ENCODE measurements around the gene NKIRAS2. TPM values are rescaled to one million over a fixed set of nuclear protein-coding genes. Genes with fewer than 3 reads are reported as not detected.

Gene NKIRAS2
- total and polyA plus RNA-seq, 2 of the 13 experiments (the other 11 are each of a cell fraction or from before 2014, with no cell fraction given) = 27.9 to 42.0 TPM

- no peak; the same call in 1 of the 2 replicates for TF ChIP-seq MYNN (CRISPR knock-in tag; IDR thresholded peaks at IDR 0.05; ENCODE audit: low read depth)
- TF ChIP-seq CHD2 (IDR thresholded peaks at IDR 0.05; ENCODE audit: low read depth, low read length) = no peak
- TF ChIP-seq ZNF280D (CRISPR knock-in tag; IDR thresholded peaks at IDR 0.05) = no peak
- peak; percentile 37; the same call in 1 of the 2 replicates for TF ChIP-seq ETV5 (CRISPR knock-in tag; IDR thresholded peaks at IDR 0.05; ENCODE audit: borderline replicate concordance)
- no peak for TF ChIP-seq ETV6 (CRISPR knock-in tag; conservative IDR thresholded peaks at IDR 0.05)
- peak; percentile 37; the same call in 1 of the 2 replicates for TF ChIP-seq MXD4 (CRISPR knock-in tag; IDR thresholded peaks at IDR 0.05)
- no peak for TF ChIP-seq HMGA1 (CRISPR knock-in tag; conservative IDR thresholded peaks at IDR 0.05)
- no peak for TF ChIP-seq ZNF234 (CRISPR knock-in tag; conservative IDR thresholded peaks at IDR 0.05)
- no peak for TF ChIP-seq NR2F1 (CRISPR knock-in tag; IDR thresholded peaks at IDR 0.05)
- peak; percentile 56; the same call in 1 of the 2 replicates for TF ChIP-seq ELF3 (CRISPR knock-in tag; IDR thresholded peaks at IDR 0.05)
- TF ChIP-seq ZMYM4 (CRISPR knock-in tag; IDR thresholded peaks at IDR 0.05) = 0 out of 2 replicates have a peak, but pooled peaks have one; percentile 21
- no peak for TF ChIP-seq SMARCE1 (IDR thresholded peaks at IDR 0.05; ENCODE audit: borderline replicate concordance)
- no peak for TF ChIP-seq ZNF546 (CRISPR knock-in tag; conservative IDR thresholded peaks at IDR 0.05)
- no peak for TF ChIP-seq NFKB2 (CRISPR knock-in tag; IDR thresholded peaks at IDR 0.05; ENCODE audit: borderline replicate concordance)
- TF ChIP-seq ZNF782 (CRISPR knock-in tag; IDR thresholded peaks at IDR 0.05; ENCODE audit: borderline replicate concordance) = no peak
- TF ChIP-seq STAT5B (CRISPR knock-in tag; IDR thresholded peaks at IDR 0.05) = no peak
- TF ChIP-seq HNRNPLL (IDR thresholded peaks at IDR 0.05; ENCODE audit: low read depth, low read length, poor library complexity, severe bottlenecking) = no peak
- peak; percentile 39; the same call in 1 of the 2 replicates for TF ChIP-seq ZNF280B (CRISPR knock-in tag; IDR thresholded peaks at IDR 0.05; ENCODE audit: borderline replicate concordance)
- TF ChIP-seq ZNF256 (CRISPR knock-in tag; conservative IDR thresholded peaks at IDR 0.05) = no peak
- no peak for TF ChIP-seq RAD51 (IDR thresholded peaks at IDR 0.05; ENCODE audit: borderline replicate concordance)
- TF ChIP-seq AFF4 (CRISPR knock-in tag; IDR thresholded peaks at IDR 0.05) = no peak
- no peak for TF ChIP-seq ZNF510 (CRISPR knock-in tag; IDR thresholded peaks at IDR 0.05; ENCODE audit: low read depth)
Measured at GRCh38 chr17:42027961-42028790, 8.3 kb downstream of the NKIRAS2 start (continued).

All from HepG2 (cell line).